Spleen (tissue), 13 donors: Measurements from ENCODE around the gene STAMBP. TPM values are rescaled to one million over a fixed set of nuclear protein-coding genes. Genes with fewer than 3 reads are reported as not detected.
"Not testable (repeated sequence)": the region's sequence is repeated elsewhere in the genome, so short reads cannot be mapped to it uniquely, and the experiment has no call there.

Experiments used
- DNase-seq: peaks from one replicate; pipeline ENCODE4 v3.0.0-alpha.2; 2020
- H3K27ac ChIP-seq, 8 donors: fragments of 200-600 bp; sonication (generic) in 7 of 8; 1 replicate in 4 of 8; 2 replicates in 4 of 8; pipeline versions ENCODE4 v1.5.0 to v1.8.0; 2016 to 2021; ENCODE audit warnings: inconsistent platforms in 4 of 8, mild to moderate bottlenecking in 4 of 8, moderate library complexity in 1 of 8
- H3K27me3 ChIP-seq, 7 donors: fragments of 200-600 bp; sonication (generic) in 6 of 7; replicated peaks in 1 of 7; 1 replicate in 4 of 7; 2 replicates in 3 of 7; pipeline versions ENCODE4 v1.5.0 to v1.8.0; 2016 to 2021; ENCODE audit warnings: inconsistent platforms in 3 of 7, mild to moderate bottlenecking in 1 of 7
- H3K36me3 ChIP-seq, 6 donors: fragments of 200-600 bp; sonication (generic) in 5 of 6; 1 replicate in 4 of 6; 2 replicates in 2 of 6; pipeline versions ENCODE4 v1.5.0 to v1.8.0; 2016 to 2021; ENCODE audit warnings: inconsistent platforms in 2 of 6
- H3K4me1 ChIP-seq, 6 donors: fragments of 200-600 bp; sonication (generic) in 5 of 6; 1 replicate in 3 of 6; 2 replicates in 3 of 6; pipeline versions ENCODE4 v1.5.0 to v1.8.0; 2016 to 2021; ENCODE audit warnings: inconsistent platforms in 3 of 6
- H3K4me3 ChIP-seq, 8 donors: fragments of 200-600 bp; sonication (generic) in 7 of 8; 1 replicate in 4 of 8; 2 replicates in 4 of 8; pipeline versions ENCODE4 v1.5.0 to v1.8.0; 2016 to 2021; ENCODE audit warnings: inconsistent platforms in 4 of 8, mild to moderate bottlenecking in 4 of 8, moderate library complexity in 2 of 8
- H3K9me3 ChIP-seq, 8 donors: fragments of 200-600 bp; sonication (generic) in 7 of 8; 1 replicate in 4 of 8; 2 replicates in 4 of 8; pipeline versions ENCODE4 v1.5.0 to v1.8.0; 2016 to 2021; ENCODE audit warnings: inconsistent platforms in 4 of 8
- POLR2A ChIP-seq, 3 donors: fragments of 450-650 bp; IDR thresholded peaks; one replicate each; pipeline ENCODE4 v1.5.1; 2017; ENCODE audit warnings: antibody characterized with exemption in 3 of 3, mild to moderate bottlenecking in 1 of 3
- POLR2AphosphoS5 ChIP-seq, 3 donors: sonication (generic); formaldehyde crosslinking; IDR thresholded peaks; one replicate each; pipeline ENCODE4 v1.5.1; 2017; ENCODE audit warnings: antibody characterized with exemption in 3 of 3
- WGBS, 5 donors: extraction: QIAGEN DNeasy Blood & Tissue Kit in 3 of 5; methylation state at CpG; one replicate each; pipeline versions ENCODE4 v1.1.5 to v1.1.7; 2013 to 2018; 5-methylcytosine and 5-hydroxymethylcytosine counted together
- intact Hi-C: fragments of 100-400 bp; cut with DNase I; formaldehyde crosslinking; loops from one replicate; pipeline ENCODE4 v1.15.0; 2023; ENCODE audit warnings: low total_unique reads
- long read RNA-seq, 2 donors: transcript quantifications; one replicate each; lab custom pipeline, GENCODE V29; 2026
- polyA plus RNA-seq, 3 donors: library from polyadenylated mRNA; stranded (reverse); fragments of 200-250 nt; gene quantifications; one replicate each; pipeline ENCODE4 v1.2.1, GENCODE V29; 2013
- total RNA-seq, 7 donors: library from RNA; depleted of rRNA in 3 of 7; stranded (reverse); fragments of >200 nt in 3 of 7; fragmentation: NEBNext Ultra II Directional in 4 of 7; extraction: Animal tissue kit (Norgen Biotek cat#: 25700) in 4 of 7; gene quantifications; one replicate each; pipeline versions ENCODE4 v1.1.0 to v1.2.1, GENCODE V29; 2016 to 2021
- TF ChIP-seq, protein P1 (sequence below), 11 experiments: fragments of 200-600 bp in 7 of 11; fragments of 450-650 bp in 4 of 11; sonication (generic) in 4 of 11; IDR thresholded peaks in 8 of 11; conservative IDR thresholded peaks in 3 of 11; 1 replicate in 7 of 11; 2 replicates in 4 of 11; pipeline versions ENCODE4 v1.4.0 to v1.8.0; 2016 to 2021; ENCODE audit warnings: antibody characterized with exemption in 11 of 11, inconsistent platforms in 4 of 11, mild to moderate bottlenecking in 1 of 11
- donor health status: healthy with polysubstance abuse.
- donor health status: DM: no; HTN: no; CAD: no; lungs with moderate emphysema.
- donor health status: DM: no; HTN: no; CAD: no.
- donor health status: Bipolar disorder and iron deficiency.
- donor health status: healthy.
- donor health status: DM: no; HTN: no; CAD: no.
- donor health status: DM: yes; HTN: yes; CAD: no.

The STAMBP gene
- 10 to 100 TPM; 26.2 to 35.1 (median 28.5) TPM for total RNA-seq
- 10 to 100 TPM; 19.5 to 28.5 (median 26.6) TPM for polyA plus RNA-seq
- long read RNA-seq, donor 1, full-length matches to known transcripts, result 3 of 3 reads
- long read RNA-seq, donor 1, partial matches to known transcripts, result 0 of 3 reads
- long read RNA-seq, donor 1, other reads (novel, unspliced or antisense), result 0 of 3 reads
- long read RNA-seq, donor 2, result 0 reads

DNA sequence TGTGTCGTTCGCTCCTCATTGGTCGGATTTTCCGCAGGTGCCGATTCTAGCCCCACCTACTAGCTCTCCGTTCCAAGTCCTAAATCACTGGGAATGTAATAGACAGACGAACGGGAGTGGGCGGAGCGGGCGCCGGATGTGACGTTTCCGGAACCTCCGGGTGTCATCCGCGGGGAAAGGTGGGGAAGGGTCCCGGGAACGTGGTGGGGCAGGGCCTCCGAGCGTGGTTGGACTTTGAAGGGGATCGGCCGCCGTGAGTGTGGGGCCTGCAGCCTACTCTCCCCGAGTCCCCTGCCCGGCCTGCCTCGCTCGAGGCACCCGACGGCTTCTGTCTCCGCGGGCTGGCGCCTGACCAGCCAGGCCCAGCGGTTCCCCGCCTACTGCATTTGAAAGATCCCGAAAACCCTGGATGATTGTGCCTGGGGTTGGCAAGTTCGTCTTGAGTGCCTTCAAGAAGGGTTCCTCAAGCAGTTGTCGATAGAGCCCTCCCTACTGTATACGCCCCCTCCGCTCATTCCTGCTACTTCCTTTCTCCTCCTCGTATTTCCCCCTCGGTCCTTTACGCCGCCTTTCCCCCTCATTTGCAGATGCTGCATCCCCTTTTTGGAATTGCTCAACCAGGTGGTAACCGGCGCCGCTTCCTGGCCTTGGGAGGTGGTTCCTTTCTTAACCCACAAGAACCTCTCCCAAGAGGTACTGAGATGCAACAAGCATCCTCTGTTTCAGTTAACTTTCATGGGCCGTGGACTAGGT is at the start of gene STAMBP:
Gene STAMBP (plus strand): TSS at position 144 of the 753 bp plus-strand sequence. CDS start 1,896 bp downstream, outside the sequence.
- H3K4me1 ChIP-seq, result peaks cover 12 to 58% (median 32%) of the 10 kb centered on the region in 6 donors
- DNase-seq, result peak; percentile 96
- 0 to 1% (median 1%) methylated on average over 41 to 48 of the region's 48 CpGs for WGBS, 5 donors
- peak; percentile 89 to 92 (median 92) for TF ChIP-seq POLR2AphosphoS5 (IDR thresholded peaks at IDR 0.05)
- peak in 2 of 3 donors; percentile 12 to 53 for TF ChIP-seq POLR2A (IDR thresholded peaks at IDR 0.05)
- TF ChIP-seq, protein P1, sequence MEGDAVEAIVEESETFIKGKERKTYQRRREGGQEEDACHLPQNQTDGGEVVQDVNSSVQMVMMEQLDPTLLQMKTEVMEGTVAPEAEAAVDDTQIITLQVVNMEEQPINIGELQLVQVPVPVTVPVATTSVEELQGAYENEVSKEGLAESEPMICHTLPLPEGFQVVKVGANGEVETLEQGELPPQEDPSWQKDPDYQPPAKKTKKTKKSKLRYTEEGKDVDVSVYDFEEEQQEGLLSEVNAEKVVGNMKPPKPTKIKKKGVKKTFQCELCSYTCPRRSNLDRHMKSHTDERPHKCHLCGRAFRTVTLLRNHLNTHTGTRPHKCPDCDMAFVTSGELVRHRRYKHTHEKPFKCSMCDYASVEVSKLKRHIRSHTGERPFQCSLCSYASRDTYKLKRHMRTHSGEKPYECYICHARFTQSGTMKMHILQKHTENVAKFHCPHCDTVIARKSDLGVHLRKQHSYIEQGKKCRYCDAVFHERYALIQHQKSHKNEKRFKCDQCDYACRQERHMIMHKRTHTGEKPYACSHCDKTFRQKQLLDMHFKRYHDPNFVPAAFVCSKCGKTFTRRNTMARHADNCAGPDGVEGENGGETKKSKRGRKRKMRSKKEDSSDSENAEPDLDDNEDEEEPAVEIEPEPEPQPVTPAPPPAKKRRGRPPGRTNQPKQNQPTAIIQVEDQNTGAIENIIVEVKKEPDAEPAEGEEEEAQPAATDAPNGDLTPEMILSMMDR (IDR thresholded peaks at IDR 0.05 in 8 of 11, conservative IDR thresholded peaks at IDR 0.05 in 3 of 11), result peak in 3 of 11 experiments; percentile 4 to 19 (median 12)
- peak within 1 kb of the TSS; percentile 57 to 90 (median 74) for H3K4me3 ChIP-seq
- H3K9me3 ChIP-seq, result no peaks in the 10 kb centered on the region
- intact Hi-C loops, result no loop called here
- peak within 1 kb of the TSS; percentile 87 to 98 (median 96) for H3K27ac ChIP-seq
- no peaks in the 10 kb centered on the region for H3K27me3 ChIP-seq
- peaks cover 3 to 34% (median 25%) of the 10 kb centered on the region in 6 donors for H3K36me3 ChIP-seq

- DNase-seq, result peak; percentile 99
- 0 to 1% (median 1%) methylated on average over 33 to 40 of the region's 40 CpGs for WGBS, 5 donors
- Histone ChIP-seq H3K9me3 (no peaks in the 10 kb centered on the region), H3K4me3 (peak within 1 kb of the TSS; percentile 63 to 80 (median 71)), H3K36me3 (peaks cover 0 to 35% (median 20%) of the 10 kb centered on the region in 6 donors), H3K4me1 (peaks cover 9 to 46% (median 32%) of the 10 kb centered on the region in 6 donors), H3K27me3 (peaks cover 0 to 6% (median 0%) of the 10 kb centered on the region in 7 donors), H3K27ac (peak within 1 kb of the TSS; percentile 86 to 97 (median 94))
- peak; percentile 27 to 78 (median 76) for TF ChIP-seq POLR2A (IDR thresholded peaks at IDR 0.05)
- peak; percentile 97 to 99 (median 99) for TF ChIP-seq POLR2AphosphoS5 (IDR thresholded peaks at IDR 0.05)
- TF ChIP-seq, protein P1 (IDR thresholded peaks at IDR 0.05 in 8 of 11, conservative IDR thresholded peaks at IDR 0.05 in 3 of 11), result peak; percentile 85 to 100 (median 95)
- intact Hi-C loops, result no loop called here
Observed at GRCh38 chr2:73779467-73780236, 49.1 kb upstream of the STAMBP start, which contains the start of gene DUSP11. DUSP11 (minus strand) TSS chr2:73780103; CDS start chr2:73779974, 129 bp downstream.

DNA sequence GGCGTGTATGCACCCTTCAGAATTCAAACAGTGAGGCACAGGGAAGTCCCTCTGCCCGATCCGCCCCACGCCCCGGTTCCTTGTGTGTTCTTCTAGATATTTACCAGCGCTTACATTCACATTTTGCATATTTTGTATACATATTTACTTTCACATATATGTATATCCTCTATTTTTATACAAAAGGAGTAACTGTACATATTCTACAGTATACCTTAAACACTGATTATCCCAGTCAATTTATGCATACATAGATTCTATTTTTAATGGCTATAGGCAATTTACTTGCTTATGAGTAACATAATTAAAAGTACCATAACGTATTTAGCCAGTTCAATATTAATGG is 48.6 kb upstream of the STAMBP start:
- intact Hi-C loops, result no loop called here
- Histone ChIP-seq H3K36me3 (peaks cover 0 to 30% (median 15%) of the 10 kb centered on the region in 6 donors), H3K9me3 (no peaks in the 10 kb centered on the region), H3K4me3 (peak overlapping the region in 7 of 8 donors; percentile 63 to 80 (median 69)), H3K27me3 (peaks cover 0 to 6% (median 0%) of the 10 kb centered on the region in 7 donors), H3K4me1 (peaks cover 9 to 41% (median 32%) of the 10 kb centered on the region in 6 donors), H3K27ac (peak overlapping the region; percentile 86 to 97 (median 94))
- WGBS, 5 donors, result 2 to 9% (median 4%) methylated on average over 7 of the region's 7 CpGs
- no peak for TF ChIP-seq POLR2A (IDR thresholded peaks at IDR 0.05)
- TF ChIP-seq, protein P1 (IDR thresholded peaks at IDR 0.05 in 8 of 11, conservative IDR thresholded peaks at IDR 0.05 in 3 of 11), result peak in 5 of 11 experiments; percentile 2 to 57 (median 34)
- DNase-seq, result no peak

DNA sequence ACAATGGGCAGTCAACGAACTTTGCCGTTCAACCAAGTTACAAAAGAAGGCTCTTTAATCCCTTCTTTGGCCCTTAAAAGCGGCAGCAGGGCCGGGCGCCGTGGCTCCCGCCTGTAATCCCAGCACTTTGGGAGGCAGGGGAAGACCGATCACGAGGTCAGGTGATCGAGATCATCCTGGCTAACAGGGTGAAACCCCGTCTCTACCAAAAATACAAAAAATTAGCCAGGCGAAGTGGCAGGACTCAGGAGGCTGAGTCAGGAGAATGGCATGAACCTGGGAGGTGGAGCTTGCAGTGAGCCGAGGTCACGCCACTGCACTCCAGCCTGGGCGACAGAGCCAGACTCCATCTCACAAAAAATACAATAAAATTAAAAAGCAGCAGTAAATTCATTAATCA is 45.4 kb upstream of the STAMBP start:
- Histone ChIP-seq H3K4me1 (peaks cover 4 to 18% (median 15%) of the 10 kb centered on the region in 6 donors), H3K27me3 (peaks cover 0 to 11% (median 0%) of the 10 kb centered on the region in 7 donors)
- intact Hi-C loops, H3K4me3 ChIP-seq, H3K36me3 ChIP-seq, H3K27ac ChIP-seq, H3K9me3 ChIP-seq, DNase-seq: not testable (repeated sequence)
- WGBS, 5 donors, result 83 to 89% (median 88%) methylated on average over 15 of the region's 15 CpGs

DNA sequence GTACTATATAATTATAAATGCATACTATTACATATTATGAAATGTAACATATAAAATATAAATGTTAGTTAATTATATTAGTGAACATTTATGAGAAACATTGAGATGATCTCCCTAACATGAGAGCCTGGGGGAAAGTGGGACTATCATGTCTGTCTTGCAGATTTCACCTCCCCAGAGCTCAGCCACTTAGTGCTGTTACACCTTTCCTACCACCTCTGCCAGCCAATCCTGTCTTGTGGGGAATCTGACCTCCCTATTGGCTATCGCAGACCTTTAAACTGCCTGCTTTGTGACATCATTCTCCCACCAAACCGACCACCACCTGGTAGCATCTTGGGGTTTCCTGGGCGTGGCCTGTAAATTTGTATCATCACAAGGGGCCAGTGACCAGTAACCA is 44.9 kb upstream of the STAMBP start, which contains the start of gene C2orf78:
Gene C2orf78 (plus strand): TSS at position 301 of the 400 bp plus-strand sequence. CDS start 127 bp downstream, outside the sequence.
- intact Hi-C loops, H3K4me3 ChIP-seq: not testable (repeated sequence)
- WGBS, 5 donors, result 36 to 63% (median 38%) methylated on average over 2 to 3 of the region's 3 CpGs; no CpG with 5 or more reads in 2 of the 5 donors

More for the DNA sequence above, 44.9 kb upstream of the STAMBP start, which contains the start of gene C2orf78:
- not testable (repeated sequence) for H3K27ac ChIP-seq, DNase-seq, H3K9me3 ChIP-seq, H3K36me3 ChIP-seq
- Histone ChIP-seq H3K27me3 (peaks cover 0 to 11% (median 0%) of the 10 kb centered on the region in 7 donors), H3K4me1 (peaks cover 0 to 13% (median 10%) of the 10 kb centered on the region in 6 donors)
